ENCODE results near the gene MGMT. TPM values are rescaled to one million over a fixed set of nuclear protein-coding genes. Genes with fewer than 3 reads are reported as not detected.

MGMT gene
- polyA plus RNA-seq, 1 of the 3 experiments (the other 2 are of a cell fraction), result 10.8 TPM

DNA sequence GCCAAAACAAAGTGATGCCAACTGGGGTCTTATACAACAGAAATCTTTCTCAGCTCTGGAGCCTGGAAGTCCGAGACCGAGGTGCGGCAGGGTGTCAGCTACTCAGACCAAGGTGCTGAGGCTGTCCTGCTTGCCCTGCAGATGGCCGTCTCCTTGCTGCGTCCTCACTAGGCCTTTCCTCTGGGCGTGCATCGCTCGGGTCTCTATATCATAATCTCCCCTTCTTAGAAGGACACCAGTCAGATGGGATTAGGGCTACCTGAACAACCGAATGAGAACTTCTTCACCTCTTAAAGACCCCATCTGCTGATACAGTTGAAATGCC, 252.3 kb downstream of the MGMT start:
- Histone ChIP-seq H3K9ac (no peak overlapping the region), H3K9me3 (no peaks in the 10 kb centered on the region), H3K4me1 (ENCODE audit: control insufficient read depth in 1 of 2, insufficient read depth in 2 of 2, low read depth in 1 of 2, low read length in 1 of 2) (peaks cover 0 to 3% of the 10 kb centered on the region in 2 experiments; a peak in 1 of 4 replicates), H3K27me3 (ENCODE audit: insufficient read depth) (no peaks in the 10 kb centered on the region), H3K4me3 (ENCODE audit: low read depth in 2 of 2, low read length in 1 of 2) (no peak overlapping the region), H3K79me2 (ENCODE audit: insufficient read depth) (no peaks in the 10 kb centered on the region), H2AFZ (ENCODE audit: low read depth) (no peak overlapping the region), H3K9me2 (no peaks in the 10 kb centered on the region), H3K36me3 (replicated peaks in 1 of 2; ENCODE audit: control insufficient read depth in 1 of 2, insufficient read depth in 2 of 2, low read length in 1 of 2) (no peaks in the 10 kb centered on the region), H3K4me2 (no peak overlapping the region), H4K20me1 (ENCODE audit: insufficient read depth) (no peaks in the 10 kb centered on the region), H3K27ac (ENCODE audit: low read depth in 2 of 2, low read length in 1 of 2) (no peak overlapping the region), H3F3A (replicated peaks; ENCODE audit: insufficient read depth) (no peaks in the 10 kb centered on the region)
- 67% methylated on average over 9 of the region's 9 CpGs for WGBS (ENCODE audit: low lambda C conversion rate)
- POLR2A ChIA-PET, result no interaction called here
- no peak for DNase-seq
- CTCF ChIA-PET, result no interaction called here
- TF ChIP-seq, protein P1, sequence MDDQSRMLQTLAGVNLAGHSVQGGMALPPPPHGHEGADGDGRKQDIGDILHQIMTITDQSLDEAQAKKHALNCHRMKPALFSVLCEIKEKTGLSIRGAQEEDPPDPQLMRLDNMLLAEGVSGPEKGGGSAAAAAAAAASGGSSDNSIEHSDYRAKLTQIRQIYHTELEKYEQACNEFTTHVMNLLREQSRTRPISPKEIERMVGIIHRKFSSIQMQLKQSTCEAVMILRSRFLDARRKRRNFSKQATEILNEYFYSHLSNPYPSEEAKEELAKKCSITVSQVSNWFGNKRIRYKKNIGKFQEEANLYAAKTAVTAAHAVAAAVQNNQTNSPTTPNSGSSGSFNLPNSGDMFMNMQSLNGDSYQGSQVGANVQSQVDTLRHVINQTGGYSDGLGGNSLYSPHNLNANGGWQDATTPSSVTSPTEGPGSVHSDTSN (IDR thresholded peaks at IDR 0.05), result no peak
- TF ChIP-seq CHD2 (IDR thresholded peaks at IDR 0.05; ENCODE audit: low read length, partially characterized antibody) (no peak), EZH2phosphoT487 (IDR thresholded peaks at IDR 0.05; ENCODE audit: borderline replicate concordance, low read depth) (no peak), TAF1 (IDR thresholded peaks at IDR 0.05; ENCODE audit: borderline replicate concordance, low read depth, low read length) (no peak), MEF2A (IDR thresholded peaks at IDR 0.05; ENCODE audit: borderline replicate concordance, low read depth) (no peak)
- TF ChIP-seq, protein P2, sequence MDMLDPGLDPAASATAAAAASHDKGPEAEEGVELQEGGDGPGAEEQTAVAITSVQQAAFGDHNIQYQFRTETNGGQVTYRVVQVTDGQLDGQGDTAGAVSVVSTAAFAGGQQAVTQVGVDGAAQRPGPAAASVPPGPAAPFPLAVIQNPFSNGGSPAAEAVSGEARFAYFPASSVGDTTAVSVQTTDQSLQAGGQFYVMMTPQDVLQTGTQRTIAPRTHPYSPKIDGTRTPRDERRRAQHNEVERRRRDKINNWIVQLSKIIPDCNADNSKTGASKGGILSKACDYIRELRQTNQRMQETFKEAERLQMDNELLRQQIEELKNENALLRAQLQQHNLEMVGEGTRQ (IDR thresholded peaks at IDR 0.05; ENCODE audit: borderline replicate concordance, low read depth, low read length), result no peak
- TF ChIP-seq, protein P3, sequence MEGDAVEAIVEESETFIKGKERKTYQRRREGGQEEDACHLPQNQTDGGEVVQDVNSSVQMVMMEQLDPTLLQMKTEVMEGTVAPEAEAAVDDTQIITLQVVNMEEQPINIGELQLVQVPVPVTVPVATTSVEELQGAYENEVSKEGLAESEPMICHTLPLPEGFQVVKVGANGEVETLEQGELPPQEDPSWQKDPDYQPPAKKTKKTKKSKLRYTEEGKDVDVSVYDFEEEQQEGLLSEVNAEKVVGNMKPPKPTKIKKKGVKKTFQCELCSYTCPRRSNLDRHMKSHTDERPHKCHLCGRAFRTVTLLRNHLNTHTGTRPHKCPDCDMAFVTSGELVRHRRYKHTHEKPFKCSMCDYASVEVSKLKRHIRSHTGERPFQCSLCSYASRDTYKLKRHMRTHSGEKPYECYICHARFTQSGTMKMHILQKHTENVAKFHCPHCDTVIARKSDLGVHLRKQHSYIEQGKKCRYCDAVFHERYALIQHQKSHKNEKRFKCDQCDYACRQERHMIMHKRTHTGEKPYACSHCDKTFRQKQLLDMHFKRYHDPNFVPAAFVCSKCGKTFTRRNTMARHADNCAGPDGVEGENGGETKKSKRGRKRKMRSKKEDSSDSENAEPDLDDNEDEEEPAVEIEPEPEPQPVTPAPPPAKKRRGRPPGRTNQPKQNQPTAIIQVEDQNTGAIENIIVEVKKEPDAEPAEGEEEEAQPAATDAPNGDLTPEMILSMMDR (IDR thresholded peaks at IDR 0.05), result no peak
- TF ChIP-seq, protein P4, sequence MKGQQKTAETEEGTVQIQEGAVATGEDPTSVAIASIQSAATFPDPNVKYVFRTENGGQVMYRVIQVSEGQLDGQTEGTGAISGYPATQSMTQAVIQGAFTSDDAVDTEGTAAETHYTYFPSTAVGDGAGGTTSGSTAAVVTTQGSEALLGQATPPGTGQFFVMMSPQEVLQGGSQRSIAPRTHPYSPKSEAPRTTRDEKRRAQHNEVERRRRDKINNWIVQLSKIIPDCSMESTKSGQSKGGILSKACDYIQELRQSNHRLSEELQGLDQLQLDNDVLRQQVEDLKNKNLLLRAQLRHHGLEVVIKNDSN (IDR thresholded peaks at IDR 0.05; ENCODE audit: borderline replicate concordance, low read depth), result no peak

DNA sequence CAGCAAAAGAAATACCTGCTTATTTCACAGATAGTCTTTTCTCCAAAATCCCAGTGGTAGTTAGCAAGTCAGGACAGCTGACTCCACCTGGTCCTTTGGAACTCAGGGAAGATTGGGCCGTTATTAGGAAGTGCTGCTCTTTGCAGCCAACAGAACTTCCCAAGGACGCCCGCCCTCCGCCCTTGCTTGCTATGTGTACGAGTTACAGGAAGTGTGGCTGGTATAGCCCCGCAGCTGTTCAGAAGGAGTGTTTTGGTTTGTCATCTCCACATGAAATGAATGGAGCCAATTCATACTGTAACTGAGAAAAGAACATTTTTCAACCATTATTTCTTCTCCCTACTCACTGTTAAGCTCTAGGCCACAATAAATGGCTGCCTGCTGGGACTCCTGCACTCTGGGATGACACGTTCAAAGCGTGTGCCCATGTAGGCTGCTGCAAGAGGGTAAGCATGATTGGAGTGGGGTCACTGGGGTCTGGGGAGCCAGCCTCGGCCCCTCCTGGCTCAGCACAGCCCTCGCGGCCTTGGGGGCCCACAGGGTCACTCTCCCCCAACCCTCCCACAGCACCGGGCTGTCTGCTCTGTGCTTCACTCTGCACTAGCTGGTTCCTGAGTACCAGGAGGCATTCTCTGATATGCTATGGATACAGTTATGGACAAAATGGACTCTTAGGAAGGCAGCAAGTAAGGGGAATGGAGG, 253.0 kb downstream of the MGMT start:
- no peaks in the 10 kb centered on the region for H3K9me2 ChIP-seq
- TF ChIP-seq FOXJ3 (CRISPR knock-in tag; IDR thresholded peaks at IDR 0.05), result no peak
- no peak for TF ChIP-seq RXRA (IDR thresholded peaks at IDR 0.05; ENCODE audit: borderline replicate concordance, low read depth)
- H2AFZ ChIP-seq (ENCODE audit: low read depth), result no peak overlapping the region
- H3K4me1 ChIP-seq (ENCODE audit: control insufficient read depth in 1 of 2, insufficient read depth in 2 of 2, low read depth in 1 of 2, low read length in 1 of 2), result peaks cover 0 to 3% of the 10 kb centered on the region in 2 experiments; a peak in 1 of 4 replicates
- no peak overlapping the region for H3K4me2 ChIP-seq
- no peak overlapping the region for H3K9ac ChIP-seq
- no peaks in the 10 kb centered on the region for H3K36me3 ChIP-seq (replicated peaks in 1 of 2; ENCODE audit: control insufficient read depth in 1 of 2, insufficient read depth in 2 of 2, low read length in 1 of 2)
- H3K27me3 ChIP-seq (ENCODE audit: insufficient read depth), result no peaks in the 10 kb centered on the region
- no peaks in the 10 kb centered on the region for H3F3A ChIP-seq (replicated peaks; ENCODE audit: insufficient read depth)
- ChIA-PET POLR2A (no interaction called here), CTCF (no interaction called here)
- H3K4me3 ChIP-seq (ENCODE audit: low read depth in 2 of 2, low read length in 1 of 2), result no peak overlapping the region
- H3K27ac ChIP-seq (ENCODE audit: low read depth in 2 of 2, low read length in 1 of 2), result no peak overlapping the region
- H3K9me3 ChIP-seq, result no peaks in the 10 kb centered on the region
- no peaks in the 10 kb centered on the region for H3K79me2 ChIP-seq (ENCODE audit: insufficient read depth)
- no peak for DNase-seq
- 57% methylated on average over 5 of the region's 12 CpGs for WGBS (ENCODE audit: low lambda C conversion rate)
- no peaks in the 10 kb centered on the region for H4K20me1 ChIP-seq (ENCODE audit: insufficient read depth)

Data from SK-N-SH (cell line).